GM23338 (cell line): Measurements from ENCODE around the gene PPP6R3. TPM values are rescaled to one million over a fixed set of nuclear protein-coding genes. Genes with fewer than 3 reads are reported as not detected.

Experiments
- ATAC-seq: fragments of 200-7000 bp; cut with Tn5 transposase; 3 replicates; pipeline ENCODE4 v1.9.1; 2020
- DNase-seq: peaks from one replicate; pipeline ENCODE4 v3.0.0-alpha.2; 2015; ENCODE audit warnings: low spot score
- H2AFZ ChIP-seq: fragments of 200-600 bp; sonication (generic); 2 replicates; pipeline ENCODE4 v1.8.0; 2016; ENCODE audit warnings: antibody characterized with exemption, mild to moderate bottlenecking, moderate library complexity
- H3F3A ChIP-seq: fragments of 200-600 bp; sonication (generic); replicated peaks from 2 replicates; pipeline ENCODE4 v1.8.0; 2017; ENCODE audit warnings: antibody characterized with exemption, mixed run types, low read depth
- H3K27ac ChIP-seq: fragments of 200-600 bp; sonication (generic); 2 replicates; pipeline ENCODE4 v1.6.1; 2016; ENCODE audit warnings: low read depth
- H3K27me3 ChIP-seq: fragments of 200-600 bp; sonication (generic); 2 replicates; pipeline ENCODE4 v1.8.0; 2016; ENCODE audit warnings: mild to moderate bottlenecking, mixed run types, moderate library complexity; ENCODE audit not compliant: insufficient read depth
- H3K36me3 ChIP-seq: fragments of 200-600 bp; sonication (generic); 2 replicates; pipeline ENCODE4 v1.8.0; 2016; ENCODE audit warnings: mild to moderate bottlenecking; ENCODE audit not compliant: insufficient read depth
- H3K4me1 ChIP-seq: fragments of 200-600 bp; sonication (generic); 2 replicates; pipeline ENCODE4 v1.8.0; 2016; ENCODE audit warnings: mild to moderate bottlenecking, moderate library complexity; ENCODE audit not compliant: insufficient read depth
- H3K4me2 ChIP-seq: fragments of 200-600 bp; sonication (generic); 2 replicates; pipeline ENCODE4 v1.7.1; 2017; ENCODE audit warnings: mixed run types
- H3K4me3 ChIP-seq: fragments of 200-600 bp; sonication (generic); 2 replicates; pipeline ENCODE4 v1.6.1; 2016; ENCODE audit warnings: mixed run types
- H3K79me2 ChIP-seq: fragments of 200-600 bp; sonication (generic); replicated peaks from 2 replicates; pipeline ENCODE4 v1.8.0; 2017; ENCODE audit warnings: mild to moderate bottlenecking; ENCODE audit not compliant: insufficient read depth
- H3K9me2 ChIP-seq: fragments of 200-600 bp; sonication (generic); 2 replicates; pipeline ENCODE4 v1.8.0; 2017; ENCODE audit not compliant: insufficient read depth
- H4K20me1 ChIP-seq: fragments of 200-600 bp; sonication (generic); replicated peaks from 2 replicates; pipeline ENCODE4 v1.8.0; 2017; ENCODE audit warnings: mild to moderate bottlenecking; ENCODE audit not compliant: insufficient read depth
- H3K27ac Mint-ChIP-seq: 2 replicates; pipeline ENCODE4 v1.8.0; 2020; ENCODE audit warnings: inconsistent platforms, mild to moderate bottlenecking, moderate library complexity, mixed read lengths
- H3K27me3 Mint-ChIP-seq: 3 replicates; pipeline ENCODE4 v1.8.0; 2022; ENCODE audit warnings: low read depth, mild to moderate bottlenecking, moderate library complexity, mixed read lengths, inconsistent platforms; ENCODE audit not compliant: insufficient read depth, poor library complexity
- H3K36me3 Mint-ChIP-seq: 3 replicates; pipeline ENCODE4 v1.8.0; 2021; ENCODE audit warnings: low read depth, mild to moderate bottlenecking, inconsistent platforms, moderate library complexity, mixed read lengths
- H3K4me1 Mint-ChIP-seq: 3 replicates; pipeline ENCODE4 v1.8.0; 2020; ENCODE audit warnings: mild to moderate bottlenecking, inconsistent platforms, mixed read lengths
- H3K4me3 Mint-ChIP-seq: 3 replicates; pipeline ENCODE4 v1.8.0; 2021; ENCODE audit warnings: moderate library complexity, mild to moderate bottlenecking, inconsistent platforms, mixed read lengths
- H3K9me3 Mint-ChIP-seq: 3 replicates; pipeline ENCODE4 v1.8.0; 2020; ENCODE audit warnings: moderate library complexity, mild to moderate bottlenecking, inconsistent platforms, mixed read lengths
- CREB1 ChIP-seq: fragments of 250-450 bp; sonication (Bioruptor Pico); IDR thresholded peaks from 2 replicates; pipeline ENCODE4 v1.5.0; 2020; ENCODE audit warnings: low read depth, mild to moderate bottlenecking, moderate library complexity
- EZH2 ChIP-seq: fragments of 200-600 bp; sonication (generic); IDR thresholded peaks from one replicate; pipeline ENCODE4 v1.8.0; 2017; ENCODE audit warnings: antibody characterized with exemption, mild to moderate bottlenecking, low read depth; ENCODE audit not compliant: unreplicated experiment
- EZH2phosphoT487 ChIP-seq: fragments of 200-600 bp; sonication (generic); IDR thresholded peaks from one replicate; pipeline ENCODE4 v1.8.1; 2018; ENCODE audit warnings: antibody characterized with exemption; ENCODE audit not compliant: unreplicated experiment
- JUNB ChIP-seq: IDR thresholded peaks from one replicate; pipeline ENCODE4 v1.6.1; 2016; ENCODE audit warnings: antibody characterized with exemption; ENCODE audit not compliant: unreplicated experiment
- NANOG ChIP-seq: IDR thresholded peaks from 2 replicates; pipeline ENCODE4 v1.6.1; 2016; ENCODE audit warnings: antibody characterized with exemption, borderline replicate concordance
- POLR2AphosphoS5 ChIP-seq: IDR thresholded peaks from 2 replicates; pipeline ENCODE4 v1.6.1; 2016; ENCODE audit warnings: antibody characterized with exemption, low read depth
- REST ChIP-seq: IDR thresholded peaks from one replicate; pipeline ENCODE4 v1.6.1; 2018; ENCODE audit warnings: antibody characterized with exemption; ENCODE audit not compliant: unreplicated experiment
- STAT1 ChIP-seq: IDR thresholded peaks from one replicate; pipeline ENCODE4 v1.6.1; 2016; ENCODE audit warnings: antibody characterized with exemption; ENCODE audit not compliant: unreplicated experiment
- ZNF114 ChIP-seq: fragments of 250-450 bp; sonication (Bioruptor Pico); IDR thresholded peaks from 2 replicates; pipeline ENCODE4 v1.5.0; 2020; ENCODE audit warnings: mild to moderate bottlenecking, moderate library complexity
- ZNF331 ChIP-seq: fragments of 250-450 bp; sonication (Bioruptor Pico); IDR thresholded peaks from 2 replicates; pipeline ENCODE4 v1.5.0; 2020; ENCODE audit warnings: low read depth, mild to moderate bottlenecking, moderate library complexity
- polyA plus RNA-seq: library from polyadenylated mRNA; unstranded; fragments of >200 nt; fragmentation: Nextera tagmentation; extraction: Ambion mirVana; gene quantifications from 2 replicates; pipeline ENCODE4 v1.2.1, GENCODE V29; 2016
- total RNA-seq: library from RNA; depleted of rRNA; stranded (reverse); fragments of >200 nt; shearing (Covaris generic); gene quantifications from 2 replicates; pipeline ENCODE4 v1.2.3, GENCODE V29; 2014
- TF ChIP-seq, protein P1 (sequence below), 2 experiments: fragments of 200-600 bp in 1 of 2; sonication (generic) in 1 of 2; conservative IDR thresholded peaks; 2 replicates each; pipeline versions ENCODE4 v1.5.1 to v1.6.1; 2016 to 2017; ENCODE audit warnings: antibody characterized with exemption in 2 of 2, low read depth in 2 of 2, mild to moderate bottlenecking in 2 of 2, moderate library complexity in 1 of 2
- TF ChIP-seq, protein P2 (sequence below): IDR thresholded peaks from 2 replicates; pipeline ENCODE4 v1.6.1; 2016; ENCODE audit warnings: antibody characterized with exemption
- TF ChIP-seq, protein P3 (sequence below): fragments of 250-450 bp; sonication (Bioruptor Pico); IDR thresholded peaks from 2 replicates; pipeline ENCODE4 v1.5.0; 2020; ENCODE audit warnings: mild to moderate bottlenecking, moderate library complexity

Gene PPP6R3
- total and polyA plus RNA-seq, 2 experiments from 2014 or later, result 170 to 268 TPM

- H3K4me2 ChIP-seq, result no peak overlapping the region
- H2AFZ ChIP-seq, result no peak overlapping the region
- Mint-ChIP-seq H3K27me3 (peaks cover 10% of the 10 kb centered on the region), H3K4me3 (no peak overlapping the region), H3K27ac (no peak overlapping the region), H3K36me3 (peaks cover 6% of the 10 kb centered on the region; the same call in 1 of the 3 replicates), H3K4me1 (no peaks in the 10 kb centered on the region; the same call in 2 of the 3 replicates), H3K9me3 (peaks cover 17% of the 10 kb centered on the region)
- H3K9me2 ChIP-seq, result no peaks in the 10 kb centered on the region
- ATAC-seq (no peak), DNase-seq (no peak)
- peaks cover 5% of the 10 kb centered on the region; the same call in 1 of the 2 replicates for H3F3A ChIP-seq
- H3K27me3 ChIP-seq, result no peaks in the 10 kb centered on the region
- H3K4me3 ChIP-seq, result no peak overlapping the region
- H3K27ac ChIP-seq, result no peak overlapping the region
- no peaks in the 10 kb centered on the region; the same call in 1 of the 2 replicates for H3K4me1 ChIP-seq
- H3K79me2 ChIP-seq, result no peaks in the 10 kb centered on the region
- no peaks in the 10 kb centered on the region for H4K20me1 ChIP-seq
- TF ChIP-seq ZNF331 (CRISPR knock-in tag) (no peak), EZH2 (no peak), EZH2phosphoT487 (no peak), STAT1 (no peak), JUNB (no peak), NANOG (no peak), ZNF114 (CRISPR knock-in tag) (no peak), REST (no peak), CREB1 (CRISPR knock-in tag) (no peak), POLR2AphosphoS5 (no peak)
- TF ChIP-seq, protein P1, sequence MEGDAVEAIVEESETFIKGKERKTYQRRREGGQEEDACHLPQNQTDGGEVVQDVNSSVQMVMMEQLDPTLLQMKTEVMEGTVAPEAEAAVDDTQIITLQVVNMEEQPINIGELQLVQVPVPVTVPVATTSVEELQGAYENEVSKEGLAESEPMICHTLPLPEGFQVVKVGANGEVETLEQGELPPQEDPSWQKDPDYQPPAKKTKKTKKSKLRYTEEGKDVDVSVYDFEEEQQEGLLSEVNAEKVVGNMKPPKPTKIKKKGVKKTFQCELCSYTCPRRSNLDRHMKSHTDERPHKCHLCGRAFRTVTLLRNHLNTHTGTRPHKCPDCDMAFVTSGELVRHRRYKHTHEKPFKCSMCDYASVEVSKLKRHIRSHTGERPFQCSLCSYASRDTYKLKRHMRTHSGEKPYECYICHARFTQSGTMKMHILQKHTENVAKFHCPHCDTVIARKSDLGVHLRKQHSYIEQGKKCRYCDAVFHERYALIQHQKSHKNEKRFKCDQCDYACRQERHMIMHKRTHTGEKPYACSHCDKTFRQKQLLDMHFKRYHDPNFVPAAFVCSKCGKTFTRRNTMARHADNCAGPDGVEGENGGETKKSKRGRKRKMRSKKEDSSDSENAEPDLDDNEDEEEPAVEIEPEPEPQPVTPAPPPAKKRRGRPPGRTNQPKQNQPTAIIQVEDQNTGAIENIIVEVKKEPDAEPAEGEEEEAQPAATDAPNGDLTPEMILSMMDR (conservative IDR thresholded peaks at IDR 0.05; ENCODE audit: low read depth in 2 of 2), result no peak
- TF ChIP-seq, protein P2, sequence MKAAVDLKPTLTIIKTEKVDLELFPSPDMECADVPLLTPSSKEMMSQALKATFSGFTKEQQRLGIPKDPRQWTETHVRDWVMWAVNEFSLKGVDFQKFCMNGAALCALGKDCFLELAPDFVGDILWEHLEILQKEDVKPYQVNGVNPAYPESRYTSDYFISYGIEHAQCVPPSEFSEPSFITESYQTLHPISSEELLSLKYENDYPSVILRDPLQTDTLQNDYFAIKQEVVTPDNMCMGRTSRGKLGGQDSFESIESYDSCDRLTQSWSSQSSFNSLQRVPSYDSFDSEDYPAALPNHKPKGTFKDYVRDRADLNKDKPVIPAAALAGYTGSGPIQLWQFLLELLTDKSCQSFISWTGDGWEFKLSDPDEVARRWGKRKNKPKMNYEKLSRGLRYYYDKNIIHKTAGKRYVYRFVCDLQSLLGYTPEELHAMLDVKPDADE, result no peak
- TF ChIP-seq, protein P3, sequence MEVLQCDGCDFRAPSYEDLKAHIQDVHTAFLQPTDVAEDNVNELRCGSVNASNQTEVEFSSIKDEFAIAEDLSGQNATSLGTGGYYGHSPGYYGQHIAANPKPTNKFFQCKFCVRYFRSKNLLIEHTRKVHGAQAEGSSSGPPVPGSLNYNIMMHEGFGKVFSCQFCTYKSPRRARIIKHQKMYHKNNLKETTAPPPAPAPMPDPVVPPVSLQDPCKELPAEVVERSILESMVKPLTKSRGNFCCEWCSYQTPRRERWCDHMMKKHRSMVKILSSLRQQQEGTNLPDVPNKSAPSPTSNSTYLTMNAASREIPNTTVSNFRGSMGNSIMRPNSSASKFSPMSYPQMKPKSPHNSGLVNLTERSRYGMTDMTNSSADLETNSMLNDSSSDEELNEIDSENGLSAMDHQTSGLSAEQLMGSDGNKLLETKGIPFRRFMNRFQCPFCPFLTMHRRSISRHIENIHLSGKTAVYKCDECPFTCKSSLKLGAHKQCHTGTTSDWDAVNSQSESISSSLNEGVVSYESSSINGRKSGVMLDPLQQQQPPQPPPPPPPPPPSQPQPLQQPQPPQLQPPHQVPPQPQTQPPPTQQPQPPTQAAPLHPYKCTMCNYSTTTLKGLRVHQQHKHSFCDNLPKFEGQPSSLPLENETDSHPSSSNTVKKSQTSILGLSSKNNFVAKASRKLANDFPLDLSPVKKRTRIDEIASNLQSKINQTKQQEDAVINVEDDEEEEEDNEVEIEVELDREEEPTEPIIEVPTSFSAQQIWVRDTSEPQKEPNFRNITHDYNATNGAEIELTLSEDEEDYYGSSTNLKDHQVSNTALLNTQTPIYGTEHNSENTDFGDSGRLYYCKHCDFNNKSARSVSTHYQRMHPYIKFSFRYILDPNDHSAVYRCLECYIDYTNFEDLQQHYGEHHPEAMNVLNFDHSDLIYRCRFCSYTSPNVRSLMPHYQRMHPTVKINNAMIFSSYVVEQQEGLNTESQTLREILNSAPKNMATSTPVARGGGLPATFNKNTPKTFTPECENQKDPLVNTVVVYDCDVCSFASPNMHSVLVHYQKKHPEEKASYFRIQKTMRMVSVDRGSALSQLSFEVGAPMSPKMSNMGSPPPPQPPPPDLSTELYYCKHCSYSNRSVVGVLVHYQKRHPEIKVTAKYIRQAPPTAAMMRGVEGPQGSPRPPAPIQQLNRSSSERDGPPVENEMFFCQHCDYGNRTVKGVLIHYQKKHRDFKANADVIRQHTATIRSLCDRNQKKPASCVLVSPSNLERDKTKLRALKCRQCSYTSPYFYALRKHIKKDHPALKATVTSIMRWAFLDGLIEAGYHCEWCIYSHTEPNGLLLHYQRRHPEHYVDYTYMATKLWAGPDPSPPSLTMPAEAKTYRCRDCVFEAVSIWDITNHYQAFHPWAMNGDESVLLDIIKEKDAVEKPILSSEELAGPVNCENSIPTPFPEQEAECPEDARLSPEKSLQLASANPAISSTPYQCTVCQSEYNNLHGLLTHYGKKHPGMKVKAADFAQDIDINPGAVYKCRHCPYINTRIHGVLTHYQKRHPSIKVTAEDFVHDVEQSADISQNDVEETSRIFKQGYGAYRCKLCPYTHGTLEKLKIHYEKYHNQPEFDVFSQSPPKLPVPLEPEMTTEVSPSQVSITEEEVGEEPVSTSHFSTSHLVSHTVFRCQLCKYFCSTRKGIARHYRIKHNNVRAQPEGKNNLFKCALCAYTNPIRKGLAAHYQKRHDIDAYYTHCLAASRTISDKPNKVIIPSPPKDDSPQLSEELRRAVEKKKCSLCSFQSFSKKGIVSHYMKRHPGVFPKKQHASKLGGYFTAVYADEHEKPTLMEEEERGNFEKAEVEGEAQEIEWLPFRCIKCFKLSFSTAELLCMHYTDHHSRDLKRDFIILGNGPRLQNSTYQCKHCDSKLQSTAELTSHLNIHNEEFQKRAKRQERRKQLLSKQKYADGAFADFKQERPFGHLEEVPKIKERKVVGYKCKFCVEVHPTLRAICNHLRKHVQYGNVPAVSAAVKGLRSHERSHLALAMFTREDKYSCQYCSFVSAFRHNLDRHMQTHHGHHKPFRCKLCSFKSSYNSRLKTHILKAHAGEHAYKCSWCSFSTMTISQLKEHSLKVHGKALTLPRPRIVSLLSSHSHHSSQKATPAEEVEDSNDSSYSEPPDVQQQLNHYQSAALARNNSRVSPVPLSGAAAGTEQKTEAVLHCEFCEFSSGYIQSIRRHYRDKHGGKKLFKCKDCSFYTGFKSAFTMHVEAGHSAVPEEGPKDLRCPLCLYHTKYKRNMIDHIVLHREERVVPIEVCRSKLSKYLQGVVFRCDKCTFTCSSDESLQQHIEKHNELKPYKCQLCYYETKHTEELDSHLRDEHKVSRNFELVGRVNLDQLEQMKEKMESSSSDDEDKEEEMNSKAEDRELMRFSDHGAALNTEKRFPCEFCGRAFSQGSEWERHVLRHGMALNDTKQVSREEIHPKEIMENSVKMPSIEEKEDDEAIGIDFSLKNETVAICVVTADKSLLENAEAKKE (CRISPR knock-in tag), result no peak
- no peaks in the 10 kb centered on the region for H3K36me3 ChIP-seq
These were observed 194.9 kb downstream of the PPP6R3 start for GRCh38 chr11:68655406-68655805.
